ENCODE measurements around the gene GALNT11.

- no peak for TF ChIP-seq CTCF (IDR thresholded peaks at IDR 0.05)
- no peak for TF ChIP-seq POLR2AphosphoS5 (IDR thresholded peaks at IDR 0.05)
Measured at GRCh38 chr7:152054367-152055230, 29.1 kb downstream of the GALNT11 start.

Measured in gastroesophageal sphincter (tissue), 3 donors.